ENCODE measurements around the gene PCDHGB7. TPM values are rescaled to one million over a fixed set of nuclear protein-coding genes. Genes with fewer than 3 reads are reported as not detected.

The PCDHGB7 gene
- total and polyA plus RNA-seq, 2 donors (not counting 1 experiment from before 2014, with no cell fraction given): 0.12 to 2.2 TPM

DNA sequence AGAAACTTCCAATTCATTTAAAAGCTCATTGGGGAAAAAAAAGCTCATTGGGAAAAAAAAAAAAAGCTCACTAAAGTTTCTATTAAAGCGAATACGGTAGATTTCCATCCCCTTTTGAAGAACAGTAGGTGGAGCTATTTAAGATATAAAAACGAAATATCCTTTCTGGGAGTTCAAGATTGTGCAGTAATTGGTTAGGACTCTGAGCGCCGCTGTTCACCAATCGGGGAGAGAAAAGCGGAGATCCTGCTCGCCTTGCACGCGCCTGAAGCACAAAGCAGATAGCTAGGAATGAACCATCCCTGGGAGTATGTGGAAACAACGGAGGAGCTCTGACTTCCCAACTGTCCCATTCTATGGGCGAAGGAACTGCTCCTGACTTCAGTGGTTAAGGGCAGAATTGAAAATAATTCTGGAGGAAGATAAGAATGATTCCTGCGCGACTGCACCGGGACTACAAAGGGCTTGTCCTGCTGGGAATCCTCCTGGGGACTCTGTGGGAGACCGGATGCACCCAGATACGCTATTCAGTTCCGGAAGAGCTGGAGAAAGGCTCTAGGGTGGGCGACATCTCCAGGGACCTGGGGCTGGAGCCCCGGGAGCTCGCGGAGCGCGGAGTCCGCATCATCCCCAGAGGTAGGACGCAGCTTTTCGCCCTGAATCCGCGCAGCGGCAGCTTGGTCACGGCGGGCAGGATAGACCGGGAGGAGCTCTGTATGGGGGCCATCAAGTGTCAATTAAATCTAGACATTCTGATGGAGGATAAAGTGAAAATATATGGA is 13.0 kb downstream of the PCDHGB7 start, which contains the start of gene PCDHGA12:
Gene PCDHGA12 (plus strand): TSS at position 176 of the 782 bp plus-strand sequence. CDS start 253 bp downstream, at position 429.
- ATAC-seq (ENCODE audit: low read depth) (peak; percentile 82), DNase-seq (peak; percentile 65)
- Mint-ChIP-seq H3K4me1 (peaks cover 7% of the 10 kb centered on the region), H3K27ac (peak within 1 kb of the TSS; percentile 29), H3K9me3 (ENCODE audit: insufficient read depth) (peaks cover 3% of the 10 kb centered on the region), H3K4me3 (peak within 1 kb of the TSS; percentile 86), H3K27me3 (peaks cover 46% of the 10 kb centered on the region)
- no peak within 1 kb of the TSS for H3K27ac ChIP-seq (ENCODE audit: low read length in 2 of 2)
- peaks cover 0 to 57% (median 30%) of the 10 kb centered on the region in 4 experiments for H3K27me3 ChIP-seq (replicated peaks in 1 of 4; ENCODE audit: control extremely low read depth in 1 of 4, control insufficient read depth in 3 of 4, insufficient read depth in 4 of 4, low read length in 3 of 4)
- ChIA-PET CTCF (interaction anchor here (0.7 to 4.4 kb wide), 34 partner anchors 9 to 677 kb away, joined by 3 to 68 read pairs (median 4); partner anchors contain the start of genes PCDHGA10, PCDHGA11, PCDHGA9 and PCDHGB3), POLR2A (interaction anchor here (0.5 to 1.6 kb wide), 2 partner anchors 116 to 133 kb away, joined by 3 to 7 read pairs; no protein-coding TSS in a partner anchor)
- no peak for TF ChIP-seq EZH2 (IDR thresholded peaks at IDR 0.05; ENCODE audit: borderline replicate concordance, insufficient read depth, low read depth, low read length, poor library complexity, severe bottlenecking)
- TF ChIP-seq, protein P1, sequence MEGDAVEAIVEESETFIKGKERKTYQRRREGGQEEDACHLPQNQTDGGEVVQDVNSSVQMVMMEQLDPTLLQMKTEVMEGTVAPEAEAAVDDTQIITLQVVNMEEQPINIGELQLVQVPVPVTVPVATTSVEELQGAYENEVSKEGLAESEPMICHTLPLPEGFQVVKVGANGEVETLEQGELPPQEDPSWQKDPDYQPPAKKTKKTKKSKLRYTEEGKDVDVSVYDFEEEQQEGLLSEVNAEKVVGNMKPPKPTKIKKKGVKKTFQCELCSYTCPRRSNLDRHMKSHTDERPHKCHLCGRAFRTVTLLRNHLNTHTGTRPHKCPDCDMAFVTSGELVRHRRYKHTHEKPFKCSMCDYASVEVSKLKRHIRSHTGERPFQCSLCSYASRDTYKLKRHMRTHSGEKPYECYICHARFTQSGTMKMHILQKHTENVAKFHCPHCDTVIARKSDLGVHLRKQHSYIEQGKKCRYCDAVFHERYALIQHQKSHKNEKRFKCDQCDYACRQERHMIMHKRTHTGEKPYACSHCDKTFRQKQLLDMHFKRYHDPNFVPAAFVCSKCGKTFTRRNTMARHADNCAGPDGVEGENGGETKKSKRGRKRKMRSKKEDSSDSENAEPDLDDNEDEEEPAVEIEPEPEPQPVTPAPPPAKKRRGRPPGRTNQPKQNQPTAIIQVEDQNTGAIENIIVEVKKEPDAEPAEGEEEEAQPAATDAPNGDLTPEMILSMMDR (IDR thresholded peaks at IDR 0.05): peak; percentile 68
- no peaks in the 10 kb centered on the region for H3K79me2 ChIP-seq (ENCODE audit: control insufficient read depth, insufficient read depth, low read length)
- H3K9me3 ChIP-seq (ENCODE audit: control extremely low read depth in 1 of 3, control insufficient read depth in 2 of 3, insufficient read depth in 1 of 3, low read length in 2 of 3): peaks cover 0 to 57% (median 26%) of the 10 kb centered on the region in 3 donors
- H3K4me3 ChIP-seq (ENCODE audit: control extremely low read depth in 1 of 5, extremely low read depth in 1 of 5, insufficient read depth in 1 of 5, low read depth in 2 of 5, low read length in 4 of 5): peak within 1 kb of the TSS in 4 of 5 experiments; percentile 30 to 35 (median 32)
- WGBS (ENCODE audit: insufficient coverage): 15% methylated on average over 29 of the region's 33 CpGs
- H3K9ac ChIP-seq (ENCODE audit: low read length): peak within 1 kb of the TSS; percentile 34
- peak within 1 kb of the TSS; percentile 38 for H3K4me2 ChIP-seq (replicated peaks; ENCODE audit: low read depth, low read length, poor library complexity, severe bottlenecking)
- H3K4me1 ChIP-seq (ENCODE audit: control insufficient read depth in 2 of 2, insufficient read depth in 2 of 2, low read length in 2 of 2): peaks cover 15 to 17% of the 10 kb centered on the region in 2 donors
- H2AFZ ChIP-seq (ENCODE audit: insufficient read depth, low read depth, low read length, poor library complexity, severe bottlenecking): peak within 1 kb of the TSS; percentile 49
- intact Hi-C loops (cut with micrococcal nuclease): loop anchor here (1.0 to 2.0 kb wide), 2 partner anchors 94 to 188 kb away; partner anchors contain the start of gene DIAPH1
- no peaks in the 10 kb centered on the region for H3K36me3 ChIP-seq (replicated peaks in 1 of 2; ENCODE audit: control extremely low read depth in 1 of 2, control insufficient read depth in 1 of 2, extremely low read depth in 1 of 2, insufficient read depth in 2 of 2, low read length in 1 of 2)
- no peaks in the 10 kb centered on the region for H4K20me1 ChIP-seq (ENCODE audit: control insufficient read depth, insufficient read depth, low read length, poor library complexity, severe bottlenecking)

All from B cell (primary cell).